ENCODE measurements around the gene CCT8.

The CCT8 gene

DNA sequence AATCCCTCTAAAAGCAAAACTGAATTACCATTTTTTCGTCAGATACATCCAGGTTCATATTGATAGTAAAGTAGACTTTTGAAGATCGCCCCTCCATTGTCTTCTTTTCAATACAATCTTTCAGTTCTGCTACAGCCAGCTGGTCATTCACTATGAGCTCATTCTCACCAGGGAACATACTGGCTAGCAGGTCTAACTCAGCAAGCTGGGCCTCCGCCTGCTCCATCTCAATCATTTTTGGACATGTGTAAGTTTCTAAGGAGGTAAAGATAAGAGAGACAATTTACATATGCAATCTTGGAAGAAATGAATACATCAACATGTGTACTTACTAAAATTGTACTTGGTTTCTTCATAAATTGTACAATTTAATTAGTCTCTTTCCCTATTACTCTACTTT, 65.1 kb downstream of the CCT8 start:
- Mint-ChIP-seq H3K4me3 (no peak overlapping the region), H3K4me1 (no peaks in the 10 kb centered on the region), H3K27ac (no peak overlapping the region), H3K9me3 (no peaks in the 10 kb centered on the region), H3K36me3 (peaks cover 8% of the 10 kb centered on the region), H3K27me3 (no peaks in the 10 kb centered on the region)
- ATAC-seq = no peak

DNA sequence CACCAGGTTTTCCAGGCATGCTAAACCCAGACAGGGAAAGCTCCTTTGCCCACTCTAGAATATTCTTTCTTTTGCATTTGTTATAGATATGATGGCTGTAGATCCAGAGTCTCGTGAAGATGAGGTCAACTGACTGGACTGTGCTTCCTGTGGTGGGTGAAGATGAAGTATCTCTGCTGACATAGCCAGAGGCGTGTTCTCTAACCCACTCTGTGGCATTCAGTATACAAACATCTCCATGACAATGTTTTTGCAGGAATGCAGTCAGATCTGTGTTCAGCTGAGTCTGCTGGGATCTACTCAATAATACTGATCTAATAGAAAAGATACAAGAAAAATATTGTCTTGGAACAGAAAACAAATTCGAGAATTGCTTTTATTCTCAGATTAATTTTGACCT, 65.6 kb downstream of the CCT8 start:
- Mint-ChIP-seq H3K9me3 (no peaks in the 10 kb centered on the region), H3K4me3 (no peak overlapping the region), H3K36me3 (peaks cover 8% of the 10 kb centered on the region), H3K4me1 (no peaks in the 10 kb centered on the region), H3K27me3 (no peaks in the 10 kb centered on the region), H3K27ac (no peak overlapping the region)
- ATAC-seq = no peak

DNA sequence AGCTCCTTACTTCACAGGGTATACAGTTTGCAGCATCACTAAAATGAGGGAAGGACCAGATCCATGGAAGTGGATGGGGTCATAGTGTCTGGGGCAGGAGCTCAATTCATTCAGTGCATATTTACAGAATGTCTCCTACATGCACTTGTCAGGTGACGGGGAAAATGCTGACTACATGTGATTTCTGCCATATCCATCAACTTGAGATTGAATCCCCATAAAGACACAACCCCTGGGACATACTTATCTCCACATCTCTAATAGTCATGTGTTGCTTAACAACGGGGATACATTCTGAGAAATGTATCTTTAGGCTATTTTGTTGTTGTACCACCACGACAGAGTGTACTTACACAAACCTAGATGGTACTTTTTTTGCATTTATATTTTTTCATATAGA, 66.3 kb downstream of the CCT8 start:
- Mint-ChIP-seq H3K27me3 (no peaks in the 10 kb centered on the region), H3K4me3 (no peak overlapping the region), H3K9me3 (no peaks in the 10 kb centered on the region), H3K27ac (no peak overlapping the region), H3K36me3 (peaks cover 8% of the 10 kb centered on the region), H3K4me1 (no peaks in the 10 kb centered on the region)
- ATAC-seq = no peak

Measured in stimulated activated memory B cell treated with anti-CD40 and anti-IgM and Interleukin-4, amounts not matched to agents 10 μg/mL and 1 μg/mL and 100 μg/mL, for 72 hours (primary cell).